DND-41 (cell line): ENCODE data around the gene CDKN2B-AS1.

Source experiments
- CTCF ChIP-seq: IDR thresholded peaks from 2 replicates; pipeline ENCODE4 v1.5.1; 2012; ENCODE audit warnings: borderline replicate concordance, low read length, moderate library complexity, mild to moderate bottlenecking; ENCODE audit not compliant: poor library complexity, severe bottlenecking; ENCODE audit errors: extremely low read depth
- EZH2 ChIP-seq: IDR thresholded peaks from 3 replicates; pipeline ENCODE4 v1.6.1; 2012; ENCODE audit warnings: borderline replicate concordance, low read depth, mild to moderate bottlenecking, moderate library complexity, low read length, inconsistent platforms; ENCODE audit not compliant: severe bottlenecking

DNA sequence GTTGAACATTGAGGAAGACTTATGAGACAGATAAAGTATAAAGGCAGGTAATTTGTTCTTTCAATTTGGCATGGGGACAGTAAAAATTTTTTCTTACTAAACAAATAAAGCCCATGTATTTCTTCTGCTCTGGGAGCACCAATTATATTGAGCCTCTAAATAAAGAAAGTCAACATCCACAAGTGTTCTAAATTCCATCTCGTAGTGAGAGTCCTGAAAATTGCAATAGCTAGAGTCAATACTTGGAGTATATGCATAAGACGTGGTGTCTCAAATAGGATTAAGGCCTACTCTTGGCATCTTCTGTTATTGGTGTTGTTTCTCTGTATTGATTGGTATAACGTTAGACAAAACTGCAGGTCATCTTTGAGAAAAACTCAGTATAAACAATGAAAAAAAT, 135.0 kb downstream of the CDKN2B-AS1 start:
- TF ChIP-seq CTCF (no peak), EZH2 (no peak)
